BLaER1 treated with 17β-estradiol and CSF1 and Interleukin-3, amounts not matched to agents 10 nM and 100 nM (cell line): ENCODE results near the gene NANOS2.

ENCODE experiments used
- H3K27ac ChIP-seq, 11 experiments: shearing (Covaris generic); formaldehyde crosslinking; 2 replicates each; pipeline ENCODE4 v1.8.1; 2022
- H3K27me3 ChIP-seq, 11 experiments: shearing (Covaris generic); formaldehyde crosslinking; 2 replicates each; pipeline ENCODE4 v1.8.1; 2022
- H3K36me3 ChIP-seq, 11 experiments: shearing (Covaris generic); formaldehyde crosslinking; 2 replicates each; pipeline ENCODE4 v1.8.1; 2022
- H3K4me1 ChIP-seq, 10 experiments: shearing (Covaris generic); formaldehyde crosslinking; 2 replicates each; pipeline ENCODE4 v1.8.1; 2022
- H3K4me2 ChIP-seq, 11 experiments: shearing (Covaris generic); formaldehyde crosslinking; 2 replicates each; pipeline ENCODE4 v1.8.1; 2022
- H3K4me3 ChIP-seq, 10 experiments: shearing (Covaris generic); formaldehyde crosslinking; 2 replicates each; pipeline ENCODE4 v1.8.1; 2022
- H3K9ac ChIP-seq, 11 experiments: shearing (Covaris generic); formaldehyde crosslinking; 2 replicates each; pipeline ENCODE4 v1.8.1; 2022
- H3K9me3 ChIP-seq, 11 experiments: shearing (Covaris generic); formaldehyde crosslinking; replicated peaks in 1 of 11; 2 replicates each; pipeline ENCODE4 v1.8.1; 2022
- H4K20me1 ChIP-seq, 11 experiments: shearing (Covaris generic); formaldehyde crosslinking; 2 replicates each; pipeline ENCODE4 v1.8.1; 2022
- Cebpa-rat ChIP-seq, 11 experiments: shearing (Covaris generic); IDR thresholded peaks; 2 replicates each; pipeline ENCODE4 v1.8.1; 2022

NANOS2 gene

GRCh38 chr19:45866400-45867176, 48.0 kb downstream of the NANOS2 start:
- Histone ChIP-seq H3K4me1 (peaks cover 11 to 14% (median 12%) of the 10 kb centered on the region in 10 experiments), H3K9ac (no peak overlapping the region), H3K36me3 (peaks cover 0 to 3% (median 0%) of the 10 kb centered on the region in 11 experiments; a peak in 3 of 22 replicates), H3K4me3 (no peak overlapping the region), H3K27ac (no peak overlapping the region), H3K9me3 (no peaks in the 10 kb centered on the region), H3K4me2 (no peak overlapping the region), H3K27me3 (peaks cover 31 to 48% (median 42%) of the 10 kb centered on the region in 11 experiments), H4K20me1 (peaks cover 0 to 7% (median 0%) of the 10 kb centered on the region in 11 experiments; a peak in 7 of 22 replicates)
- no peak for TF ChIP-seq Cebpa-rat (IDR thresholded peaks at IDR 0.05)

- H3K9ac ChIP-seq = no peak overlapping the region
These were observed 49.2 kb downstream of the NANOS2 start for GRCh38 chr19:45865269-45865948.

GRCh38 chr19:45864629-45865082, 49.9 kb downstream of the NANOS2 start:
- Histone ChIP-seq H3K9me3 (no peaks in the 10 kb centered on the region), H3K4me3 (no peak overlapping the region; a peak in 2 of 20 replicates), H3K27ac (no peak overlapping the region), H4K20me1 (peaks cover 4 to 22% (median 13%) of the 10 kb centered on the region in 11 experiments; a peak in 15 of 22 replicates), H3K4me1 (peaks cover 21 to 26% (median 24%) of the 10 kb centered on the region in 10 experiments), H3K4me2 (peak overlapping the region in 4 of 11 experiments; percentile 78 to 93 (median 86); a peak in 5 of 22 replicates), H3K27me3 (peaks cover 31 to 48% (median 42%) of the 10 kb centered on the region in 11 experiments), H3K36me3 (peaks cover 12 to 23% (median 15%) of the 10 kb centered on the region in 11 experiments), H3K9ac (no peak overlapping the region)
- no peak for TF ChIP-seq Cebpa-rat (IDR thresholded peaks at IDR 0.05)

More at GRCh38 chr19:45865269-45865948, 49.2 kb downstream of the NANOS2 start:
- Histone ChIP-seq H3K36me3 (peaks cover 5 to 15% (median 8%) of the 10 kb centered on the region in 11 experiments; a peak in 17 of 22 replicates), H3K4me2 (no peak overlapping the region), H3K4me3 (no peak overlapping the region), H4K20me1 (peaks cover 0 to 15% (median 8%) of the 10 kb centered on the region in 11 experiments; a peak in 14 of 22 replicates), H3K4me1 (peaks cover 21 to 26% (median 24%) of the 10 kb centered on the region in 10 experiments), H3K27me3 (peaks cover 31 to 48% (median 42%) of the 10 kb centered on the region in 11 experiments), H3K27ac (no peak overlapping the region), H3K9me3 (no peaks in the 10 kb centered on the region)
- no peak for TF ChIP-seq Cebpa-rat (IDR thresholded peaks at IDR 0.05)

GRCh38 chr19:45863840-45864628, 50.5 kb downstream of the NANOS2 start, which contains the start of gene FOXA3:
TSS of gene FOXA3 (plus strand) at chr19:45864326. CDS start at chr19:45864457, 131 bp downstream.
- peak within 1 kb of the TSS; percentile 78 to 96 (median 86) for H3K4me2 ChIP-seq
- peak within 1 kb of the TSS in 9 of 11 experiments; percentile 51 to 99 (median 95); a peak in 16 of 22 replicates for H3K9ac ChIP-seq
- peak within 1 kb of the TSS in 4 of 11 experiments; percentile 93 to 99 (median 94); a peak in 5 of 22 replicates for H3K27ac ChIP-seq
- peaks cover 18 to 29% (median 21%) of the 10 kb centered on the region in 11 experiments for H3K36me3 ChIP-seq
- TF ChIP-seq Cebpa-rat (IDR thresholded peaks at IDR 0.05) = no peak
- H3K9me3 ChIP-seq = no peaks in the 10 kb centered on the region
- peaks cover 21 to 26% (median 24%) of the 10 kb centered on the region in 10 experiments for H3K4me1 ChIP-seq
- H4K20me1 ChIP-seq = peaks cover 4 to 28% (median 19%) of the 10 kb centered on the region in 11 experiments; a peak in 16 of 22 replicates
- H3K27me3 ChIP-seq = peaks cover 31 to 48% (median 42%) of the 10 kb centered on the region in 11 experiments
- H3K4me3 ChIP-seq = peak within 1 kb of the TSS; percentile 53 to 98 (median 80)

- H3K9me3 ChIP-seq = no peaks in the 10 kb centered on the region
- H3K27ac ChIP-seq = peak overlapping the region in 3 of 11 experiments; percentile 94 to 99 (median 95); a peak in 4 of 22 replicates
- peaks cover 4 to 35% (median 25%) of the 10 kb centered on the region in 11 experiments; a peak in 16 of 22 replicates for H4K20me1 ChIP-seq
- TF ChIP-seq Cebpa-rat (IDR thresholded peaks at IDR 0.05) = no peak
- peaks cover 24 to 35% (median 28%) of the 10 kb centered on the region in 11 experiments for H3K36me3 ChIP-seq
- peak overlapping the region; percentile 78 to 96 (median 86) for H3K4me2 ChIP-seq
- peaks cover 31 to 48% (median 42%) of the 10 kb centered on the region in 11 experiments for H3K27me3 ChIP-seq
- H3K9ac ChIP-seq = peak overlapping the region in 9 of 11 experiments; percentile 51 to 99 (median 95); a peak in 16 of 22 replicates
- peaks cover 21 to 26% (median 24%) of the 10 kb centered on the region in 10 experiments for H3K4me1 ChIP-seq
- peak overlapping the region; percentile 53 to 98 (median 80) for H3K4me3 ChIP-seq
These were observed 51.2 kb downstream of the NANOS2 start for GRCh38 chr19:45863335-45863839.
